BLaER1 treated with 17β-estradiol and CSF1 and Interleukin-3, amounts not matched to agents 10 nM and 100 nM (cell line): ENCODE results near the gene PCDHGA5.
"Not testable (repeated sequence)": the region's sequence is repeated elsewhere in the genome, so short reads cannot be mapped to it uniquely, and the experiment has no call there.

Source experiments
- H3K27ac ChIP-seq, 11 experiments: shearing (Covaris generic); formaldehyde crosslinking; 2 replicates each; pipeline ENCODE4 v1.8.1; 2022
- H3K27me3 ChIP-seq, 11 experiments: shearing (Covaris generic); formaldehyde crosslinking; 2 replicates each; pipeline ENCODE4 v1.8.1; 2022
- H3K36me3 ChIP-seq, 11 experiments: shearing (Covaris generic); formaldehyde crosslinking; 2 replicates each; pipeline ENCODE4 v1.8.1; 2022
- H3K4me1 ChIP-seq, 10 experiments: shearing (Covaris generic); formaldehyde crosslinking; 2 replicates each; pipeline ENCODE4 v1.8.1; 2022
- H3K4me2 ChIP-seq, 11 experiments: shearing (Covaris generic); formaldehyde crosslinking; 2 replicates each; pipeline ENCODE4 v1.8.1; 2022
- H3K4me3 ChIP-seq, 10 experiments: shearing (Covaris generic); formaldehyde crosslinking; 2 replicates each; pipeline ENCODE4 v1.8.1; 2022
- H3K9ac ChIP-seq, 11 experiments: shearing (Covaris generic); formaldehyde crosslinking; 2 replicates each; pipeline ENCODE4 v1.8.1; 2022
- H3K9me3 ChIP-seq, 11 experiments: shearing (Covaris generic); formaldehyde crosslinking; replicated peaks in 1 of 11; 2 replicates each; pipeline ENCODE4 v1.8.1; 2022
- H4K20me1 ChIP-seq, 11 experiments: shearing (Covaris generic); formaldehyde crosslinking; 2 replicates each; pipeline ENCODE4 v1.8.1; 2022
- Cebpa-rat ChIP-seq, 11 experiments: shearing (Covaris generic); IDR thresholded peaks; 2 replicates each; pipeline ENCODE4 v1.8.1; 2022

PCDHGA5 gene

GRCh38 chr5:141382469-141383294 lies 18.7 kb downstream of the PCDHGA5 start, which contains the start of gene PCDHGA7:
Gene PCDHGA7 (plus strand): TSS chr5:141382742. CDS start chr5:141382900, 158 bp downstream.
- Histone ChIP-seq H3K27me3 (no peaks in the 10 kb centered on the region), H3K4me2 (no peak within 1 kb of the TSS), H3K4me1 (no peaks in the 10 kb centered on the region), H4K20me1 (no peaks in the 10 kb centered on the region), H3K9me3 (peaks cover 47 to 79% (median 52%) of the 10 kb centered on the region in 11 experiments), H3K4me3 (no peak within 1 kb of the TSS), H3K36me3 (peaks cover 0 to 4% (median 0%) of the 10 kb centered on the region in 11 experiments; a peak in 1 of 22 replicates), H3K9ac (no peak within 1 kb of the TSS), H3K27ac (no peak within 1 kb of the TSS)
- TF ChIP-seq Cebpa-rat (IDR thresholded peaks at IDR 0.05): no peak

GRCh38 chr5:141383345-141383744 lies 19.4 kb downstream of the PCDHGA5 start:
- no peaks in the 10 kb centered on the region for H4K20me1 ChIP-seq
- H3K4me2 ChIP-seq: no peak overlapping the region
- H3K36me3 ChIP-seq: peaks cover 0 to 4% (median 0%) of the 10 kb centered on the region in 11 experiments; a peak in 1 of 22 replicates
- no peaks in the 10 kb centered on the region for H3K4me1 ChIP-seq
- TF ChIP-seq Cebpa-rat (IDR thresholded peaks at IDR 0.05): no peak
- H3K27me3 ChIP-seq: no peaks in the 10 kb centered on the region
- H3K9ac ChIP-seq: no peak overlapping the region
- H3K9me3 ChIP-seq: peaks cover 47 to 75% (median 54%) of the 10 kb centered on the region in 11 experiments
- no peak overlapping the region for H3K4me3 ChIP-seq
- no peak overlapping the region for H3K27ac ChIP-seq

GRCh38 chr5:141384471-141385267 lies 20.7 kb downstream of the PCDHGA5 start:
- H3K4me1 ChIP-seq: peaks cover 0 to under 1% (median 0%) of the 10 kb centered on the region in 10 experiments; a peak in 2 of 20 replicates
- no peaks in the 10 kb centered on the region for H3K27me3 ChIP-seq
- peaks cover 60 to 86% (median 67%) of the 10 kb centered on the region in 11 experiments for H3K9me3 ChIP-seq
- H3K9ac ChIP-seq: no peak overlapping the region
- no peak overlapping the region for H3K27ac ChIP-seq
- H3K36me3 ChIP-seq: peaks cover 0 to 4% (median 0%) of the 10 kb centered on the region in 11 experiments; a peak in 2 of 22 replicates
- H3K4me2 ChIP-seq: no peak overlapping the region
- no peaks in the 10 kb centered on the region for H4K20me1 ChIP-seq
- no peak for TF ChIP-seq Cebpa-rat (IDR thresholded peaks at IDR 0.05)
- H3K4me3 ChIP-seq: no peak overlapping the region

GRCh38 chr5:141387557-141388311 lies 23.8 kb downstream of the PCDHGA5 start, which contains the start of gene PCDHGB4:
Gene PCDHGB4 (plus strand): TSS chr5:141387698. CDS start chr5:141387885, 187 bp downstream.
- not testable (repeated sequence) for H3K4me2 ChIP-seq, H3K36me3 ChIP-seq, H3K27ac ChIP-seq, H3K4me3 ChIP-seq, H4K20me1 ChIP-seq, H3K27me3 ChIP-seq, H3K9ac ChIP-seq
- peaks cover 0 to 14% (median 2%) of the 10 kb centered on the region in 10 experiments; a peak in 7 of 20 replicates for H3K4me1 ChIP-seq
- H3K9me3 ChIP-seq: peaks cover 58 to 73% (median 66%) of the 10 kb centered on the region in 11 experiments

GRCh38 chr5:141388661-141389060 lies 24.7 kb downstream of the PCDHGA5 start:
- no peak overlapping the region for H3K27ac ChIP-seq
- no peak overlapping the region for H3K4me3 ChIP-seq
- H3K27me3 ChIP-seq: no peaks in the 10 kb centered on the region; a peak in 1 of 22 replicates
- peaks cover 58 to 73% (median 66%) of the 10 kb centered on the region in 11 experiments for H3K9me3 ChIP-seq
- H3K9ac ChIP-seq: no peak overlapping the region
- no peaks in the 10 kb centered on the region for H4K20me1 ChIP-seq
- TF ChIP-seq Cebpa-rat (IDR thresholded peaks at IDR 0.05): peak; percentile 55 to 97 (median 80); a peak in 19 of 22 replicates
- no peak overlapping the region for H3K4me2 ChIP-seq
- peaks cover 0 to 14% (median 2%) of the 10 kb centered on the region in 10 experiments; a peak in 7 of 20 replicates for H3K4me1 ChIP-seq
- peaks cover 0 to 5% (median 0%) of the 10 kb centered on the region in 11 experiments; a peak in 1 of 22 replicates for H3K36me3 ChIP-seq

- peaks cover 58 to 73% (median 66%) of the 10 kb centered on the region in 11 experiments for H3K9me3 ChIP-seq
- H3K4me2 ChIP-seq: peak overlapping the region in 3 of 11 experiments; percentile 29 to 46 (median 42); a peak in 6 of 22 replicates
- peak overlapping the region in 1 of 11 experiments; percentile 44; a peak in 1 of 22 replicates for H3K27ac ChIP-seq
- H3K4me3 ChIP-seq: no peak overlapping the region
- peaks cover 0 to 14% (median 2%) of the 10 kb centered on the region in 10 experiments; a peak in 7 of 20 replicates for H3K4me1 ChIP-seq
- no peak for TF ChIP-seq Cebpa-rat (IDR thresholded peaks at IDR 0.05)
- no peaks in the 10 kb centered on the region; a peak in 1 of 22 replicates for H3K27me3 ChIP-seq
- H4K20me1 ChIP-seq: no peaks in the 10 kb centered on the region
- H3K9ac ChIP-seq: no peak overlapping the region
- peaks cover 0 to 5% (median 0%) of the 10 kb centered on the region in 11 experiments; a peak in 1 of 22 replicates for H3K36me3 ChIP-seq
Measured at GRCh38 chr5:141389153-141390042, 25.4 kb downstream of the PCDHGA5 start.

GRCh38 chr5:141392429-141393198 lies 28.7 kb downstream of the PCDHGA5 start, which contains the start of gene PCDHGA8:
Gene PCDHGA8 (plus strand): TSS chr5:141392633. CDS start chr5:141392814, 181 bp downstream.
- Histone ChIP-seq H3K9me3 (peaks cover 57 to 75% (median 66%) of the 10 kb centered on the region in 11 experiments), H3K9ac (no peak within 1 kb of the TSS), H3K4me3 (0 out of 20 replicates have a peak within 1 kb of the TSS, but pooled peaks of 1 of the 10 experiments have one; percentile 8), H3K4me1 (peaks cover 0 to 14% (median 2%) of the 10 kb centered on the region in 10 experiments; a peak in 7 of 20 replicates), H3K4me2 (no peak within 1 kb of the TSS), H3K27ac (no peak within 1 kb of the TSS), H4K20me1 (no peaks in the 10 kb centered on the region), H3K27me3 (no peaks in the 10 kb centered on the region; a peak in 1 of 22 replicates), H3K36me3 (peaks cover 0 to 5% (median 0%) of the 10 kb centered on the region in 11 experiments; a peak in 1 of 22 replicates)
- no peak for TF ChIP-seq Cebpa-rat (IDR thresholded peaks at IDR 0.05)
